ENCODE data around the gene TMEM223.

- TF ChIP-seq CTCF (IDR thresholded peaks at IDR 0.05; ENCODE audit: low read depth, low read length, poor library complexity, severe bottlenecking) (no peak), EZH2phosphoT487 (IDR thresholded peaks at IDR 0.05; ENCODE audit: borderline replicate concordance, low read length) (no peak)
Observed at GRCh38 chr11:62789576-62789975, 2.2 kb downstream of the TMEM223 start.

Measured in DOHH2 (cell line).